DLD1 (cell line): Measurements from ENCODE around the gene BTAF1.

ENCODE experiments used
- in situ Hi-C: cut with HindIII; loops from 2 replicates; pipeline ENCODE4 v1.10.0; 2017; ENCODE audit warnings: low sequenced_read_pairs

The BTAF1 gene

GRCh38 chr10:92038949-92039348 is 115.4 kb downstream of the BTAF1 start:
- in situ Hi-C loops = no loop called here

GRCh38 chr10:92042541-92042940 is 119.0 kb downstream of the BTAF1 start:
- in situ Hi-C loops = no loop called here

GRCh38 chr10:92045641-92046106 is 122.1 kb downstream of the BTAF1 start:
- in situ Hi-C loops = no loop called here

- in situ Hi-C loops = no loop called here
Observed at GRCh38 chr10:92047215-92047614, 123.6 kb downstream of the BTAF1 start.

- in situ Hi-C loops = loop anchor here (5.0 kb wide), 1 partner anchor 35 kb away; no protein-coding TSS in a partner anchor
Observed at GRCh38 chr10:92052088-92052487, 128.5 kb downstream of the BTAF1 start.

- in situ Hi-C loops = loop anchor here (5.0 kb wide), 1 partner anchor 35 kb away; no protein-coding TSS in a partner anchor
Observed at GRCh38 chr10:92052741-92053140, 129.2 kb downstream of the BTAF1 start.

- in situ Hi-C loops = loop anchor here (5.0 kb wide), 1 partner anchor 32 kb away; no protein-coding TSS in a partner anchor
Observed at GRCh38 chr10:92054807-92055206, 131.2 kb downstream of the BTAF1 start.

GRCh38 chr10:92062273-92062672 is 138.7 kb downstream of the BTAF1 start:
- in situ Hi-C loops = no loop called here

- in situ Hi-C loops = no loop called here
Observed at GRCh38 chr10:92064506-92064905, 140.9 kb downstream of the BTAF1 start.

GRCh38 chr10:92066386-92066785 is 142.8 kb downstream of the BTAF1 start:
- in situ Hi-C loops = no loop called here

GRCh38 chr10:92068900-92069299 is 145.3 kb downstream of the BTAF1 start:
- in situ Hi-C loops = no loop called here

- in situ Hi-C loops = no loop called here
Observed at GRCh38 chr10:92074126-92074887, 150.7 kb downstream of the BTAF1 start.

- in situ Hi-C loops = no loop called here
Observed at GRCh38 chr10:92075829-92076228, 152.3 kb downstream of the BTAF1 start.

GRCh38 chr10:92076722-92077121 is 153.2 kb downstream of the BTAF1 start:
- in situ Hi-C loops = no loop called here

GRCh38 chr10:92079003-92079402 is 155.4 kb downstream of the BTAF1 start:
- in situ Hi-C loops = no loop called here
